GM19467 (cell line): ENCODE measurements around the gene OR2B2.

Source experiments
- ATAC-seq: cut with Tn5 transposase; IDR thresholded peaks from one replicate; pipeline ENCODE4 v1.9.1; 2021; ENCODE audit warnings: mild to moderate bottlenecking, moderate library complexity; ENCODE audit not compliant: unreplicated experiment

Gene OR2B2

GRCh38 chr6:27893836-27894807 lies 18.1 kb downstream of the OR2B2 start:
- no peak for ATAC-seq

DNA sequence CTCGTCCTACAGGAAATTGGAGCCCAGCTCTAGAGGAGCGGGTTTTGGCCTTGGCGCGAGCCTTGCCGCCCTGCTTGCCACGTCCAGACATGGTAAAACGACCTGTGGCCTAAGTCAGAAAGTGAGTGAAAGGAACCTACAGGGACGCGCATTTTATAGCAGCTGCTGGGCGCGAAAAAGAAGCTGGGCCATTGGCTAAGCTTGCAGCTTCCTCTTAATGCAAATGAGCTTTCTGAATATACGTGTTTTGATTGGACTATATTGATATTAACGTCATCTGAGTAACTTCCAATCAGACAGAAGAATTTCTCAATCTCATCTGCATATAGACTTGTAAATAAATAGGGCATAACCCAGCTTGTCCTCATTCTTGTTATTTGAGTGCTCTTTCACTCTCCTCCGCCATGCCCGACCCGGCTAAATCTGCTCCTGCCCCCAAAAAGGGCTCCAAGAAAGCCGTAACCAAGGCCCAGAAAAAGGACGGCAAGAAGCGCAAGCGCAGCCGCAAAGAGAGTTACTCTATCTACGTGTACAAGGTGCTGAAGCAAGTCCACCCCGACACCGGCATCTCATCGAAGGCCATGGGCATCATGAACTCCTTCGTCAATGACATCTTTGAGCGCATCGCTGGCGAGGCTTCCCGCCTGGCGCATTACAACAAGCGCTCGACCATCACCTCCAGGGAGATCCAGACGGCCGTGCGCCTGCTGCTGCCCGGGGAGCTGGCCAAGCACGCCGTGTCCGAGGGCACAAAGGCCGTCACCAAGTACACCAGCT lies 18.9 kb downstream of the OR2B2 start:
- peak; percentile 39 for ATAC-seq

- no peak for ATAC-seq
These were observed 19.5 kb downstream of the OR2B2 start for GRCh38 chr6:27892649-27893058.

DNA sequence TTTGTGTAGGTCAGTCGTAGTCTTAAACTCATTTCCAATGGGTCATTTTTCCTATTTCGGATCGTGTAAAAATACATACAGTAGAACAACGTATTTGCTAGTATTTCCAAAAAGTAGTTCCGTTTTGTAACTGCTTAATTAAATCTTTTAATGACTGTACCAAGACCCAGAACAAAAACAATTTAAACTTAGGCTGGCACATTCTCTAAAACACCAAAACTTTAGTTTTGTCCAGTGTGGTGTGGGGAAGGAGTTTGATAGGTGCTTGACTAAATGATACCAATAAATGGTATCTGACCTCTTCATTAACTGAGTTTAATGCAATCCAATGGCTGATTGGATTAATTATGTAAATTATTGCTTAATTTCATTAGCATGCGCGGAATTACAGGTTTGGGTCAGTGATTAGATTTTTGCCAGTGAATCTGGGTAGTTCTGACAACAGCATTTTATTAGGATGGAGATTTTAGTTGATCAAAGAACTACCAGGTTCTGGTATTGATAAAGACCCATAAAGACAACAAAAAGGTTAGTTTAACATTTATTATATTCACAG lies 20.8 kb downstream of the OR2B2 start:
- ATAC-seq: no peak

DNA sequence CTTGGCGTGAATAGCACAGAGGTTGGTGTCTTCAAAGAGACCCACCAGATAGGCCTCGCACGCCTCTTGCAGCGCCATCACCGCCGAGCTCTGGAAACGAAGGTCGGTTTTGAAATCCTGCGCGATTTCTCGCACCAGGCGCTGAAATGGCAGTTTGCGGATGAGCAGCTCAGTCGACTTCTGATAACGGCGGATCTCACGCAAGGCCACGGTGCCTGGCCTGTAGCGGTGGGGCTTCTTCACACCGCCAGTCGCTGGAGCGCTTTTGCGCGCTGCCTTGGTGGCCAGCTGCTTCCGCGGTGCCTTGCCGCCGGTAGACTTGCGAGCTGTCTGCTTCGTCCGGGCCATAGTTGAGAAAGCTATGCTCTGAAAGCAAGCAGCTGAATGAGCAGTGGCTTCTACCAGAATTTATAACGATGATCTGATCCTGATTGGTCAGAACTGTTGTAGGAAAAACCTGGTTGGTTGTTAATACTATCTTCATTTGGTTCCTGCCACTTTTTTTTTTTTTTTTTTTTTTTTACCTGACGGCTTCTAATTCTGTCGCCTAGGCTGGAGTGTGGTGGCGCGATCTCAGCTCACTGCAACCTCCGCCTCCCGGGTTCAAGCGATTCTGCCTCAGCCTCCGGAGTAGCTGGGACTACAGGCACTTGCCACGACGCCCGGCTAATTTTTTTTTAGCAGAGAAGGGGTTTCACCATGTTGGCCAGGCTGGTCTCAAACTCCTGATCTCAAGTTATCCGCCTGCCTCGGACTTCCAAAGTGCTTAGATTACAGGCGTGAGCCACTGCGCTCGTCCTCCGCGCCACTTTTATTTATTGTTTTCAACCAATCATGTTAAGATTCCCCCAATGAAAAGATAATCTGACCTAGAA lies 21.5 kb downstream of the OR2B2 start:
- ATAC-seq: peak; percentile 47

DNA sequence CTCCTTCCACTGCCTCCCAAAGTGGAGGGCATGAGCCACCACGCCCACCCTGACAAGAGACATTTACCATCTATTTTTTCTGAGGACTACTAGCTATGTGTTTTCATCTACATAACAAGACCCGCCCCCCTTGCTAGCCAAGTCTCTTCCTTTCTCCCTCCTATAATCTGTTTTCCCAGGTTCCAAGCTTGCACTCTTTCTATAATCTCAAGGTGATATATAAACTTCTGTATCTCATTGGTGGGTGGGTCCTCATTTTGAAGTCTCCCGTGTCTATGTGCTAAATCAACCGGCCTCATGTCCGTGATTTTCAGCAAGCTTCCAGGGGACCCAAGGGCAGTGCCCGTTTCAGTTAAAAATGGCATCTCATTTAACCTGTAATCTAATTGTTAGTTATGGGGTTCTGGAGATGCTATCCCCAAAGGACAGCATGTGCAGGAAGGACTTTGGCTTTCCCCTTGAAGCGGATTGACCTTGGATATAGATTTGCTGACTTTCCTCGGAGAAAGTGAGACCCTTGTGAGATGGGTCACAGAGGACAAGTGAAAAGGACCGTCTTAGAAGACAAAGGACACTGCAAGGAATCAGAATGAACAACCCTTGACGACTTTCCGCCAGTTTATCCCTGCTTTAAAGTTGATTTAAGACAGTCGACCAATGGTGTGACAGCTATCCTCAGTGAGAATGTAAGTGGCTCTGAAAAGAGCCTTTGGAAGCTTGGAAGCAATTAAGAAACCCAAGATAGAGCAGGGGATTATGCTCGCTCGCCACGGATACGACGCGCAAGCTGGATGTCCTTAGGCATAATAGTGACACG lies 22.4 kb downstream of the OR2B2 start:
- ATAC-seq: no peak

DNA sequence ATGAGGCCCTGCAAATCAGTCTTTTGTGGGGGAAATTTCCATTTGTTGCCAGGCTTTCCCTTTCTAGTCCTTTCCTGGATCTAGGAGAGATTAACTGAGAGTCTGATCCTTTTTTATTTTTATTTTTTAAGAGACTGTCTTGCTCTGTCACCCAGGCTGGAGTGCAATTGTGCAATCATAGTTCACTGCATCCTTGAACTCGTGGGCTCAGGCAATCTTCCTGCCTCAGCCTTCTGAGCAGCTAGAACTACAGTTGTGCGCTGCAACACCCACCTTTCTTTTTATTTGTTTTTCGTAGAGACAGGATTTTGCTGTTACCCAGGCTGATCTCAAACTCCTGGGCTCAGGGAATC lies 22.9 kb downstream of the OR2B2 start:
- no peak for ATAC-seq

DNA sequence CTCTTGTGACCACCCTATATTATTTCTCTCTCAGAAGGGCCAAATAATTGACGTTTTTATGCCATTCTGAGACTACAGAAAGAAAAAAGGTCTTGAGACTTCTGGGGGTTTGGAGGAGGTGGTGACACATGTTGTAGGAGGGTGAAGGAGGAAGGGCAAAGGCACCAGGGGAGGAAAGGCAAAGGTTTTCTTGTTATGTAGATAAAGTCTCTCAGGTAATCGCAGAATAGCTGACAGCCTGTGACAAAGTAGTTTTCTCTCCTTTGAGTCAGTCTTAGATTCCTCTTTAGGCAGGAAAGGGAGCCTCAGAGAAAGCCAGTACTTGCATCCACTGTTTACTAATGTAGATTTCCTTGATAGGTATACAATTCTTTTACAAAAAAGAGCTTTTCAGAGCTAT lies 23.6 kb downstream of the OR2B2 start:
- ATAC-seq: no peak

DNA sequence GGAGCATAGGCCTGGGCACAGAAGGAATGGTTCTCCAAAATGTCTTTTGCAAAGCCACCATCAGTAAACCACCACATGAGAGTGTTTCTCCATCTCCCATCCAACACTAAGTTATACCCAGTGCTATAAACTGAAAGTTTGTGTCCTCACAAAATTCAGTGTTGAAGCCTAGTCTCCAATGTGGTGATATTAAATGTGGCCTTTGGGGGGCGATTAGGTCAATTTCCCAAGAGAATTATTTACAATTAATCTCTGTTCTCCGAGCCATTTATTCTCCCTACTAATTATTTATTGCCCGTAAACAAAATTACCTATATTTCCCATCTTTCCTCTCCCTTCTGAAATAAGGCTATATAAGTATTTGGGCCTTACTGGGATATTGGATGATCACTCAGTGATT lies 26.1 kb downstream of the OR2B2 start:
- ATAC-seq: no peak

GRCh38 chr6:27883136-27883535 lies 29.1 kb downstream of the OR2B2 start:
- no peak for ATAC-seq

DNA sequence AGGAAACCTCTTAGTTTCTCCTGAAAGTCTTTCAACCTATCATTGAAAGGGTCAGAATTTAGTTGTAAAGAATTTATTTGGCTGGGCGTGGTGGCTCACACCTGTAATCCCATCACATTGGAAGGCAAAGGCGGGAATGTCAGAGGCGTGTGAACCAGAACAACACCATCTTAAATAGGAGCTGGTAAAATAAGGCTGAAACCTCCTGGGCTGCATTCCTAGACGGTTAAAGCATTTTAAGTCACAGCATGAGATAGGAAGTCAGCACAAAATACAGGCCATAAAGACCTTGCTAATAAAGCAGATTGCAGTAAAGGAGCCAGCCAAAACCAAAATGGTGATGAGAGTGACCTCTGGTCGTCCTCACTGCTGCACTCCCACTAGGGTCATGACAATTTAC lies 29.6 kb downstream of the OR2B2 start:
- no peak for ATAC-seq

GRCh38 chr6:27879837-27880236 lies 32.4 kb downstream of the OR2B2 start:
- ATAC-seq: no peak

- ATAC-seq: no peak
These were observed 38.2 kb downstream of the OR2B2 start for GRCh38 chr6:27874016-27874415.

DNA sequence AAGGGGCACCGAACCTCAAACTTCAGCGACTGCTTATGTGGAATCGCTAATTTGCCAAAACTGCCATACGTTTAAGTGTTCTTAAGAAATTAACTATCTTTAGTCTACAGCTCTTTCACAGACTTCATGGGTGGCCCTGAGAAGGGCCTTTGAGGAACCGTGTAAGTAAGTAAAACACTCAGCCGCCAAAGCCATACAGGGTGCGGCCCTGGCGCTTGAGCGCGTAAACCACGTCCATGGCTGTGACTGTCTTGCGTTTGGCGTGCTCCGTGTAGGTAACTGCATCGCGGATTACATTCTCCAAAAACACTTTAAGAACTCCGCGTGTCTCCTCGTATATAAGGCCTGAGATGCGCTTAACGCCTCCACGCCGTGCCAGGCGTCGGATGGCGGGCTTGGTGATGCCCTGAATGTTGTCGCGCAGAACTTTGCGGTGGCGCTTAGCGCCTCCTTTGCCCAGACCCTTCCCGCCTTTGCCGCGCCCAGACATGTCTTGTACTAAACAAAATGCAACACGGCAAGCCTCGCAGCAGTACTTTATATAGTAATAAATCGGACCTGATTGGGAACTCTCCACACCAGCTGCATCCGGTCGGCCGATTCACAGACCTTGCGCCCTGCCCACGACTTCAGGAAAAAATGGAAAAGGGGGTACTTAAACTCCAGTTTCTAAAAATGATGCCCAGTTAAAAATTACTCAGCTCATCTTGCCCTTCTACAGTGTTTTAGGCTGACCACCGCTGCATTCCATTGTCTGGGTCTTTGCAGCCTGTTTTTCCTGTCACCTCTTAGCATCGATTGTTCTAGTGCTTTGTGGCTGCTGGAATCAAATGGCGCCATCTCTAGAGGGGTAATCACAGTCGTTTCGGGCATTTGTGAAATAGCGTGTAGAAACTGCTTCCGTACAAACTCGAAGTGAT lies 38.9 kb downstream of the OR2B2 start:
- no peak for ATAC-seq

DNA sequence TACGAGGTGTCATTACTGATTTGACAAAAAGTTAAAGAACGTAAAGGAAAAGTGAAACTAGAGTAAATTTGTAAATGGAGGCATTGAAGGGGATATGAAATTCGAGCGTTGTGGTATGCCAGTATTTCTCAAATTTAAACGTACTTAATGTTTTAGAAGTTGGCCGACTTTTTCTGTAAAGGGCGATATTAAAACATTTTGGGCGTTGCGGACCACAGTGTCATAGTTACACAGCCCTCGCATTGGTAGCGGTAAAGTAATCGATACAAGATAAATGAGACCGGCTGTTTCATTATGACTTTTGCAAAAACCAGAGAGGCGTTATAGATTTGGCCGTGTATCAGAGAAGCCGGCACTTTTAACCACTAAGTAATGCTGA lies 39.6 kb downstream of the OR2B2 start:
- no peak for ATAC-seq

GRCh38 chr6:27871924-27872638 lies 40.1 kb downstream of the OR2B2 start:
- peak; percentile 48 for ATAC-seq

GRCh38 chr6:27870291-27870870 lies 41.8 kb downstream of the OR2B2 start:
- no peak for ATAC-seq

GRCh38 chr6:27868311-27868710 lies 43.9 kb downstream of the OR2B2 start:
- no peak for ATAC-seq
